ENCODE data around the gene NXPH1.

GRCh38 chr7:8613191-8613590 lies 179.8 kb downstream of the NXPH1 start:
- TF ChIP-seq EZH2phosphoT487 (IDR thresholded peaks at IDR 0.05; ENCODE audit: unreplicated experiment) = no peak
- TF ChIP-seq CTCF (conservative IDR thresholded peaks at IDR 0.05; ENCODE audit: low read depth in 2 of 2) = no peak
- TF ChIP-seq POLR2AphosphoS5 (IDR thresholded peaks at IDR 0.05; ENCODE audit: low read depth) = no peak
- TF ChIP-seq REST (IDR thresholded peaks at IDR 0.05; ENCODE audit: unreplicated experiment) = no peak
- no peak for TF ChIP-seq CREB1 (CRISPR knock-in tag; IDR thresholded peaks at IDR 0.05; ENCODE audit: low read depth)
- TF ChIP-seq EZH2 (IDR thresholded peaks at IDR 0.05; ENCODE audit: low read depth, unreplicated experiment) = no peak
- TF ChIP-seq JUNB (IDR thresholded peaks at IDR 0.05; ENCODE audit: unreplicated experiment) = no peak
- TF ChIP-seq ZNF114 (CRISPR knock-in tag; IDR thresholded peaks at IDR 0.05) = no peak
- no peak for TF ChIP-seq ZNF331 (CRISPR knock-in tag; IDR thresholded peaks at IDR 0.05; ENCODE audit: low read depth)
- TF ChIP-seq ETS1 (IDR thresholded peaks at IDR 0.05) = no peak
